GM19372 (cell line): ENCODE data around the gene CLEC18B.
"Not testable (repeated sequence)": the region's sequence is repeated elsewhere in the genome, so short reads cannot be mapped to it uniquely, and the experiment has no call there.

Source experiments
- ATAC-seq: cut with Tn5 transposase; IDR thresholded peaks from one replicate; pipeline ENCODE4 v1.9.1; 2021; ENCODE audit warnings: mild to moderate bottlenecking, low read depth, moderate library complexity; ENCODE audit not compliant: unreplicated experiment

The CLEC18B gene

DNA sequence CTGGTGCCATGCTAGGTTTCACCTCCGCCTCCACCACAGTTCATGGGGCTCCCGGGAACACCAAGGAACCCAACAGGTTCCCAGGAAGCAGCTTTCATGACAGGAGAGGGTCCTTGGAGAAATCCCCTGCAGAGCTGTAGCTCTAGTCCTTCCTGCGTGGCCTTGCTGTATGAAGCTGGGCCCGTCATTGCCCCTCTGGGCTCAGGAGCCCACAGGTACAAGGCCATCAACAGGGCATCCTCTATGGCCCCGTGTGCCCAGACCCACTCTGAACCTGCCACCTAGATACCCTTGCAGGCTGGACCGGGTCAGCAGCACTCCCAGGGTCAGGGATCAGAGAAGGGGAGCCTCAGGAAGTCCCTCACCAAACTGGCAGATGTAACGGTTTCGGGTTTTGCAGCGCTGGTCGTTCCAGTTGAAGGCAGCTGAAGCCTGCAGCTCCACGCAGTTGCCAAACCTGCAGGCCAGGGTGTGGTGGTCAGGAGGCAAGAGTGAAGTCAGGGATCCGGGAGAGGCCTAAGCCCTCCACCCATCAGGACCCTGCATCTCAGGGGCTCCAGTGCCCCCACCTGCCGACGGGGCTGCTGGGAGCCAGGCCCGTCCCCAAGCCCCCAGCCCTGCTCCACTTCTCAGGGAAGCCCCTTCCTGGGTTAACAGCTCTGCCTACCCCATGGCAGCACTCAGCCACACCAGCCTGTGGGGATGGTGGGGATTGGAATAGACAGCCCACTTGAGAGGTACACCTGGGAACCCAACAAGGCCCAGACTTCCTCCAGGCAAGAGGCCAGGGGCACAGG lies 11.9 kb downstream of the CLEC18B start:
- ATAC-seq, result not testable (repeated sequence)

DNA sequence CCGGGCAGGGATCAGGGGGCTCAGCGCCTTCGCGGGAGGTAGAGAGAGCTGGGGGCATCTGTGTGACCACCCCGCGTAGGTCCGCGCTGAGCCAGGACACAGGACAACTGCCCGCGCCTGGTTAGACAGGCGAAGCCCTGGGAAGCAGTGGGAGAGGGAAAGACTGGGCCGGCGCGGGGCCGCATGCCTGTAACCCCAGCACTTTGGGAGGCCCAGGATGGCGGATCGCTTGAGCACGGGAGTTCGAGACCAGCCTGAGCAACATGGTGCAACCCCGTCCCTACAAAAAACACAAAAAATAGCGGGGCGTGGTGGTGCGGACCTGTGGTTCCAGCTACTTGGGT lies 13.9 kb downstream of the CLEC18B start:
- ATAC-seq, result not testable (repeated sequence)

DNA sequence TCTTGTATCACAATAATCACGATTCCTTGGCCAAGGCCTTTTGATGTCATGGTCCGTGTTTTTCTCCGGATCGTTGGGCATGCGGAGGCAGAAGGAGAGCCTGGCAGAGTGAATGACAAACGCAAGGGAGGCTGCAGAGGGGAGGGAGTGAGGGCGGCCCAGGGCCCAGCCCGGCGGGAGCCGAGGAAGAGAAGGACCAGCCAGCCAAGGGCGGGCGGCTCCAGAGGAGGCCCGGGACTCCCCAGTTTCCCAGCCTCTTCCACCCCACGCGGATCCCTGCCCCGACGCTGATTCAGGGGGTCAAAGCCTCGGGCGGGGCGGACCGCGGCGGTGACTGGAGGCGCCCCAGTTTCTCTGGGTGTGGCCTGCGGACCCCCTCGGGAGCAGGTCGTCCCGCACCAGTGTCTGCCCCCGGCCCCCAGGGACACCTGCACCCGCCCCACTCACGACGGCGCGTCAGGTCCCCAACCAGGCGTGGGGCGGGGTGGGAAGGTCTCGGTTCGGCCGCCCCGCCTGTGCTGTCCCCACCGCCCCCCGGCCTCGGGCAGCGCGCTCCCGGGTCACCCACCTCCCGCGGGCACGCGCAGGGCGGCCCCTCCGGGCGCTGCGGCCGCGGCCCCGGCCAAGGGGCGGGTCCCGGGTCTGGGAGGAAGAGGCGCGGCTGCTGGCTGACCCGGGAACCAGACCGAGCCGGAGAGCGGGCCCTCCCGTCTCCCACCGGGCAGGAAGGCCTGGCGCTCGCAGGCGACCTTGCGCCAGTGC lies 14.5 kb downstream of the CLEC18B start:
- ATAC-seq, result not testable (repeated sequence)

DNA sequence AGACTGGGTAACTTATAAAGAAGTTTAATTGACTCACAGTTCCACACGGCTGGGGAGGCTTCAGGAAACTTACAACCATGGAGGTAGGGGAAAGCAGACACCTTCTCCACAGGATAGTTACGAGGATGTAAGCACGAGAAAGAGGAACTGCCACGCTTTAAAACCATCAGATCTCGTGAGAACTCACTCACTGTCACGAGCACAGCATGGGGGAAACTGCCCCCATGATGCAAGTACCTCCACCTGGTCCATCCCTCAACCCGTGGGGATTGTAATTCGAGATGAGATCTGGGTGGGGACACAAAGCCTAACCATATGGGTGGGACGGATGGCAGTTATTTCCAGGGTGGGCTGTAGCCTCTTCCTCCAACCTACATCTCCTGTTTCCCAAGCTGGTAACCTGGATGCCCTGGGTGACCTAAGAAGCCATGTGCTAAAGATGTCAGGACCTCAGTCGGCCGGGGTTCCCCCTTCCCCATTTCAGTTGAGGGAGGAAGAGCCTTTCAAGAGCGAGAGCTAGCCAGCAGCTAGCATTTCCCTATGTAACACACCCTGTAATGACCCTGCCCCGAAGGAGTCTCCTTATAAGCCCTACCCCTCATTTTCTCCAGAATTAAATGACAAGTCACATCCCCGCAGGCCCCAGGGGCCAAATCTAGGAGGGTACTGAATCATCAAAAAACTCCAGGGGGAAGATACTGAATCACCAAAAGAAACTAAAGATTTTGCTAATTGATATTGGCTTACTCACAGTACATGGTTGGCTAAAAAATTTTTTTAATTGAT lies 16.9 kb downstream of the CLEC18B start:
- not testable (repeated sequence) for ATAC-seq

DNA sequence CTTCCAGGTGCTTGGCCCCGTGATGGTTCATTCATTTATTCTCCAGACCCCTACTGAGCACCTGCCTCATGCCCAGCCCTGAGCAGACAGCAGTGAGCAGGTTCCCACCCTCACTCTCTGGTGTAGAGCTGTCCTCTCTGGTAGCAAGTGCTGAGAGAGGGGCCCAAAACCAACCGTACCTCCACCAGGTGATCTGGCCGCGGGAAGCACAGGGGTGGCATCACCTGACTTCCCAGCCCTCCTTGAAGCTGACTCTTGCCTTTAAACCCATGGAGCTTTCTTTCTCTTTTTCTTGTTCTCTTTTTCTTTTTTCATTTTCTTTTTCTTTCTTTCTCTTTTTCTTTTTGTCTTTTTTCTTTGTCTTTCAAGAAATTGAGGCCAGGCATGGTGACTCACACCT lies 21.0 kb downstream of the CLEC18B start:
- ATAC-seq, result not testable (repeated sequence)

DNA sequence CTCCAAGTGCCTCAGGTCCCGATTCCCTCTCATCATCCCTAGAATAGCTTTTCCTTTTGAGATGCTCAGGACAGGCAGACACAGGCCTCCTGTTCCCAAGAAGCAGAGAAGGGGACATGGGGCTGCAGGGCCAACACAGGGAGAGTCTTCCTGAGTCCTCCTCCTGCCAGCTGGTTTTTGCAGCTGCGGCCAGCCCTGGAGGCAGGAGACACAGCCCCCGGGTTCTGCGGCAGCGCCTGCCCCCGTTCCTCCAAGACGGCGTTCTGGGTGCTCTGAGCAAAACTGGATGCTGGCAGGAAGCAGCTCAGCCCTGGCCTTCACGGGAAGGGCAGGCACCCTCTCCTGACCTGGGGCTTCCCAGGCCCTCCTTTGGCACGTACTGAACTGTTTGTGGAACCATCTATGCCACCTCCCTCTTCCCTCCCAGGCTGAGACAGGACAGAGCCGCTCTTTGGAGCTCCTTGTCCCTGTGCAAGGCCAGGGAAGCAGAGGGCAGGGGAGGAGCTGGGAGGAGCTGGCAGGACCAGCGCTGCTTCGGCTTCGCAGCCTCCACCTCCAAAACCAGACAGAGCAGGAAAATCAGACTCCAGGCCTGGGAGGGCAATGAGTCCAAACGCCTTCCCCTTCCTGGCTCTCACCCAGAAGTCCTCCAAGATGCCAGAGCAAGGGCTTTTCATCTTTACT lies 22.9 kb downstream of the CLEC18B start:
- not testable (repeated sequence) for ATAC-seq

DNA sequence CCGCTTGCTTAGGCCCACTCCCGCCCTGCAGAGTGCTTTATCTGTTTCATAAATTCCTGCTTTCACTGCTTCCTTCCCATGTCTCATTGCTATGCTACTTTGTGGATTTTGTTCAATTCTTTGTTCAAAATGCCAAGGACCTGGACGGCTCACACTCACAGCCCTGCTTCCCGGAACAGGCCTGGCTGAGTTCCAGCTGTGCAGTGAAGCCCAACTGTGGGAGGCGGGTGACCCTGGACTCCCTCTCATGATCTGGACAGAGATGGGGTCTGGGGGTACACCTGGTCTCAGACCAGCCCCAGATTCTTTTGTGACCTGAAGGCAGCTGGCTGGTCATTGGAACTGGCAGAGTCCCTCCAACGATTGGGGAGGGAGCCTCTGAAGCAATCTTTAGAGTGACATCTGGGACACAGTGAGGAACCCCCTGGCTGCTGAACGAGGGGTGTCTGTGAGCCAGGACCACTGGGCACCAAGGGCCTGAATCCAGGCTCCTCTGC lies 24.7 kb downstream of the CLEC18B start:
- not testable (repeated sequence) for ATAC-seq

DNA sequence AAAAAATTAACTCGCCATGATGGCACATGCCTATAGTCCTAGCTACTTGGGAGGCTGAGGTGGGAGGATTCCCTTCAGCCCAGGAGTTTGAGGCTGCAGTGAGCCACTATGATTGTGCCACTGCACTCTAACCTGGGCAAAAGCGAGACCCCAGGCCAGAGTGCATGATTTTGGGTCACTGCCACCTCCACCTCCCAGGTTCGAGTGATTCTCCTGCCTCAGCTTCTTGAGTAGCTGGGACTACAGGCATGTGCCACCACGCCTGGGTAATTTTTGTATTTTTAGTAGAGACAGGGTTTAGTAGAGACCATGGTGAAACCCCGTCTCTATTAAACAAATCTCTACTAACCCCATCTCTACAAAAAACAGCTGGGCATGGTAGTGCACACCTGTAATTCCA lies 26.7 kb downstream of the CLEC18B start:
- not testable (repeated sequence) for ATAC-seq

DNA sequence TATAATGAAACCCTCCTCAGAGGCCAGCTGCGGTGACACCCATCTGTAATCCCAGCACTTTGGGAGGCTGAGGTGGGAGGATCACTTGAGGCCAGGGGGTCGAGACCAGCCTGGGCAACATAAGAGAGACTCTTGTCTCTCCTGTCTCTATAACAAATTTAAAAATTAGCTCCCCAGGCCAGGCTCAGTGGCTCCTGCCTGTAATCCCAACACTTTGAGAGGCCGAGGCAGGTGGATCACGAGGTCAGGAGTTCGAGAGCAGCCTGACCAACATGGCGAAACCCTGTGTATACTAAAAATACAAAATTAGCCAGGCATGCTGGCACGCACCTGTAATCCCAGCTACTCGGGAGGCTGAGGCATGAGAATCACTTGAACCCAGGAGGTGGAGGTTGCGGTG lies 27.1 kb downstream of the CLEC18B start:
- not testable (repeated sequence) for ATAC-seq

DNA sequence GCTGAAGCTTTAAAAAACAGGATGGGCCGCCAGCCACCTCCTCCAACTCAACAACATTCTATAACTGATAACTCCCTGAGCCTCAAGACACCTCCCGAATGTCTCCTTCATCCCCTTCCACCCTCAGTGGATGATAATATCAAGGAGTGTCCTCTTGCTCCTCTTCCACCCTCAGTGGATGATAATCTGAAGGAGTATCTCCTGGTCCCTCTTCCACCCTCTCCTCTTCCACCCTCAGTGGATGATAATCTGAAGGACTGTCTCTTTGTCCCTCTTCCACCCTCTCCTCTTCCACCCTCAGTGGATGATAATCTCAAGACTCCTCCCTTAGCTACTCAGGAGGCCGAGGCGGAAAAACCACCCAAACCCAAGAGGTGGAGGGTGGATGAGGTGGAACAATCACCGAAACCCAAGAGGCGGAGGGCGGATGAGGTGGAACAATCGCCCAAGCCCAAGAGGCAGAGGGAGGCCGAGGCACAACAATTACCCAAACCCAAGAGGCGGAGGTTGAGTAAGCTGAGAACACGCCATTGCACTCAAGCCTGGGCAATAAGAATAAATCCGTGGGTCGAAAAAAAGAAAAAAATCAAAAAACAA lies 29.7 kb downstream of the CLEC18B start:
- not testable (repeated sequence) for ATAC-seq

DNA sequence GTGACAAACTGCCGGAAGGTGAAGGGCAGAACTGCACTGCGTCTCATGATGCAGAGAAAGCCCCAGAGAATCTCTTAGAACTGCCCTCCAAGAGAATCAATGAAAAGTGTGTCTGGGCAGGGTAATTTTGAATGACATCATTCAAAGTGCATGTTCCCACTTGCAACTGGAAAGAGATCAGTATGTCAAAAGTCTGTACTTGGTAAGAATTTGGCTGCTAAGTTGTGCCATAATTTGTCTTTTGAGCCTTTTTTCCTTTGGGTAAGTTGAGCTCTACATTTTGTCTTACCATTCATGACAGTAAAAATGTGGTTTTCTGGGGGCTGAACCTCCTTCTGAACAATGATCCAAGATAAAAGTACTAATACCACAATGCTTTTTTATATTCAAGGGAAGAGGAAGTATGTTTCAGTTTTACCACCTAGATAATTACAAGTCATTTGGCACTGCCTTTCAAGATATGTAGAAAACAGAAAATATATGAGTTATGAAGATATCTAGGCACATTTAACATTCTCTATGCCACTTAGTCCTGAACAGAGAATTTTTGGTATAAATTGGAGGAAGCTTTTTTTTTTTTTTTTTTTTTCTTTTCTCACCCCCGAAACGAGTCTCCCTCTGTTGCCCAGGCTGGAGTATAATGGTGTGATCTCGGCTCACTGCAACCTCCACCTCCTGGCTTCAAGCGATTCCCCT lies 38.8 kb downstream of the CLEC18B start:
- ATAC-seq, result not testable (repeated sequence)

DNA sequence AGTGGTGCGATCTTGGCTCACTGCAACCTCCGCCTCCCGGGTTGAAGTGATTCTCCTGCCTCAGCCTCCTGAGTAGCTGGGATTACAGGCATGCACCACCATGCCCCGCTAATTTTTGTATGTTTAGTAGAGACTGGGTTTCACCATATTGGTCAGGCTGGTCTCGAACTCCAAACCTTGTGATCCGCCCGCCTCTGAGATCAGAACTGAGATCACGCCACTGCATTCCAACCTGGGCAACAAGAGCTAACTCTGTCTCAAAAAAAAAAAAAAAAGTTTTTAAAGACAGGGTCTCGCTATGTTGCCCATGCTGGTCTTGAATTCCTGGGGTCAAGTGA lies 47.5 kb downstream of the CLEC18B start:
- ATAC-seq, result not testable (repeated sequence)

DNA sequence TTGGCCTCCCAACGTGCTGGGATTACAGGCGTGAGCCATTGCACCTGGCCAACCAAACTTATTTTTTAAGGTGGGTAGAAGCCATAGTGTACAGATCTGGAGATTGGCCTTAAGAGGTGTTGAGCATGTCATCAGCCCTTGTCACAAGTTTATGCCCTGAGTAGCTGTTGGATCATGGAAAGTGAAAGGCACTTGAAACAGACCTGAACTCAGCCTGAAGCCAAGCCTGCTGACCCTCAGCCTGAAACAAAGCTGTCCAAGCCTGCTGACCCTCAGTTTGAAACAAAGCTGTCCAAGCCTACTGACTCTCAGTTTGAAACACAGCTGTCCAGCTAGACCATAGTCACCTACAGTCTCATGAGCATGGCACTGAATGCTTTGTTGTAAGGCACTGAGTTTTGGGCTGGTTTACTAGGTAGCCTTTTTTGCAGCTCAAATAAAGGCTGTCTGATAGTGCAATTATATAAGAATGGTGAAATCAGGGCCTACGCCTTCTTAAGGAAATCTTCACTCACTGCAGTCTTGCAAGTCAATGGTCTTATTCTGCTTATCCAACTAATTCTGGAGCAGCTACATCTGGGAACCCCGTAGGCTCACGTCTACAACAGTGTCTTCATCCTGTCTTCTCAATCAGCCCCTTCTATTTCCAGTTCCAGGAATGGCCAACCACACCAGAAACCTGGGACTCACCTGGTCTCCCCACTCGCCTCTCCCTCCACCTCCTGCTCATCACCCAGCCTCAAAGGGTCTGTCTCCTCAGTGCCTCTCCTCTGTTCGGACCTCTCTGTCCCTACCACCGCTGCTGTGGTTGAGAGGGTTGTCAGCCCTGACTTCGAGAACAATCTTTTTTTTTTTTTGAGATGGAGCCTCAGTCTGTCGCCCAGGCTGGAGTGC lies 48.1 kb downstream of the CLEC18B start:
- ATAC-seq, result no peak

DNA sequence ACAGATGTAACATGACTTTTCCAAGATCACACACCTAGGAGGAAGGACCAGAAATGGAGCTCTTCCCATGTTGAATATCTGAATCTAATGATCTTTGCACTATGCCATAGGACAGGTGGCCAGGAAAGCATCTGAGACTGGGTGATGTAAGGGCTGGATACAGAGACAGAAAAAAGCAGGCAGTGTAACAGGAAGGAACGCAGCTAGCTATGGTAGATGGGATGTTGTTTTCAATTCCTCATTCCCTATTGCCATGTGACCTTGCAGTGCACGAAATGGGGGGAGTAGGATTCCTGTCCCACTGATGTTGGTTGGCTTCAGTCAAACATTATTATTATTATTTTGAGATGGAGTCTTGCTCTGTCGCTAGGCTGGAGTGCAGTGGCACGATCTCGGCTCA lies 48.9 kb downstream of the CLEC18B start:
- no peak for ATAC-seq

DNA sequence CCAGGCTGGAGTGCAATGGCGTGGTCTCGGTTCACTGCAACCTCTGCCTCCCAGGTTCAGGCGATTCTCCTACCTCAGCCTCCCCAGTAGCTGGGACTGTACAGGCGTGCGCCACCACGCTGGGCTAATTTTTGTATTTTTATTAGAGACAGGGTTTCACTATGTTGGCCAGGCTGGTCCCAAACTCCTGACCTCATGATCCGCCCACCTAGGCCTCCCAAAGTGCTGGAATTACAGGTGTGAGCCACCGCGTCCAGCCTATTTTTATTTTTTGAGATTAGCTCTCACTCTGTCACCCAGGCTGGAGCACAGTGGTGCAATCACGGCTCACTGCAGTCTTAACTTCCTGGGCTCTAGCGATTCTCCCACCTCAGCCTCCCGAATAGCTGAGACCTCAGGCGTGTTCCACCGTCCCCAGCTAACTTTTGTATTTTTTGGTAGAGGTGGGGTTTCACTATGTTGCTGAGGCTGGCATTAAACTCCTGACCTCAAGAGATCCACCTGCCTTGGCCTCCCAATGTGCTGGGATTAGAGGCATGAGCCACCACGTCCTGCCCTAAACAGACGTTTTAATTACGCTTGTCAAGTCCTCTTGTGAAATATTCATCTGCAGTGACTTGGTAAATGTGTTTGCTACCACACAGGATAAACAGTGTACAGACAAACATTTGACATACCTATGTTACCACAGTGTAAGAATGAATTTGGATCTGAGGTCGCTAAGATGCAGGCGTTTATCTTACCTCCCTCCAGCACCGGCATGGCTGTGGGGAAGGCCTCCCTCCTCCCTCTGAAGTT lies 50.7 kb downstream of the CLEC18B start:
- not testable (repeated sequence) for ATAC-seq

DNA sequence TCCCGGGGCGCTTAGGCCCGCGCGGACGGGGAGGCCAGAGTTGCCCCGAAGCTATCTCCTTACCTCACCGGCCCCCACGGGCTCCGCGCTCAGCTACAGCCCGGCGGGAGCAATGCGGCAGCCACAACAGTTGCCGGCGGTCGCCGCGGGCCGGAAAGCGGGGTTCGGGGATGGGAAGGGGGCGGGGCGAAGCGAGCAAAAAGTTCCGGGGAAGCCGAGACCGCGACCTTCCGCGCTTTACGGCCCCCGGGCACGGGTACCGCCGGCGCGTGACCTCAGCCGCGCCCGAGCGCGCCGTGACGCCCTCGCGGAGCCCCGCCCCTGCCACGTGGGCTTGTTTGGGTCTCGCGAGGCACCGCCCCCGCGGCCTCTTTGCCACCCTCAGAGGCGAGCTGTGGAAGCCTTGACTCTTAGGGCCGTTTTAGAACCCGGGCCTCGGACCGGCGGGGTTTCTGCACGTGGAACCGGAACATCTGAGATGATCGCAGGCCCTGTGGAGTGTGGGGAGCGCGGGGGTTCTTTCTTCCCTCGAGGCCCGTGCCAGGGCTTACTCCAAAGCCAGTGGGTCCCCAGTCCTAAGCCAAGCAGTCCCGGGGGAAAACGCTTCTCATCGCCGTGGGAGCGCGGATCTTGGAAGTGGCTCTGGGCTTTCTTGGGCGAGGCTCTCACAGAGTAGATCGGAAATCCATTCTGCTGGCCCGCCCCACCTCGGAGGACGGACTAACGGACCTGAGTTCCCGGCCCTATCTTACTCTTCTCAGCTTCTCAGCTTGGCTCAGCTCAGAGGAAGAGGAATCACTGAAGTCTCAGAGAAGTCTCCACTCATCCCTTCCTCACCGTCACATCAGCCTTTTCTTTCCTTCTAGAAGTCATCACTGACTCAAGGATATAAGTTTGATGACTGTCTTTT lies 53.0 kb downstream of the CLEC18B start:
- ATAC-seq, result peak; percentile 95
